ENCODE measurements around the gene ANKRD39. TPM values are rescaled to one million over a fixed set of nuclear protein-coding genes. Genes with fewer than 3 reads are reported as not detected.
A peak's percentile ranks its signal among the peaks of the same experiment; 100 is the strongest.

Gene ANKRD39
- total and polyA plus RNA-seq, 10 of the 15 experiments (the other 5 are each of a cell fraction or from before 2014, with no cell fraction given): 7.4 to 36.2 (median 23.7) TPM

DNA sequence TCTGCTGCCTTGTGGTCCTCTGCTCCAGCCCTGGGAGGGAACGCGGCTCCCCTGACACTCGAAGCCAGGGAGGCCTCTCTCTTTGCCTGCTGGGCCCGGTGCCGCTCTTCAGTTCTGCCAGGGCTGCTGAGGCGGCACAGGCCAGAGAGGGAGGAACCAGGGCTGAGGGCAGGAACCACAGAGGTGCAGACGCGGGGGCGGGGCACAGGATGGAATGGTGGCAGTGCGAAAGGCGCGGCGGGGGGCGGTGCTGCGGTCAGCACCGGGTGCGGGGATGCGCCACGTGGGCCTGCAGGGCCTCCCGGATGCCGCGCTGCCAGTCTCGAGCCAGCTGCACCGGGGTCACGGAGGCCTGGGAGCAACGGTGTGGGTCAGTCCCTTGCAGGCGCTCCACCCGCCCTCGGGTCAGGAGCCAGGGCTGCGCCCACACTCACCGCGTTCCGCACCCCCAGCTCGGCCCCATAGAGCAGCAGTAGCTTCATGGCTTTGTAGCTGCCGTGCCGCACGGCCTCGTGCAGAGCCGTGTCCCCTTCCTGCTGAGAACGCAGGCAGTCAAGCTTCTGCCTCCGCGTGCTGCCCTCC is 18.4 kb downstream of the ANKRD39 start (continued):
- TF ChIP-seq LARP7 (IDR thresholded peaks at IDR 0.05): no peak
- TF ChIP-seq YY1 (IDR thresholded peaks at IDR 0.05; ENCODE audit: low read depth, low read length): 0 out of 2 replicates have a peak, but pooled peaks have one; percentile 29
- 0 out of 2 replicates have a peak, but pooled peaks have one; percentile 21 for TF ChIP-seq MXI1 (IDR thresholded peaks at IDR 0.05; ENCODE audit: low read depth, low read length)
- peak; percentile 62 for TF ChIP-seq RUNX3 (IDR thresholded peaks at IDR 0.05; ENCODE audit: low read length)

DNA sequence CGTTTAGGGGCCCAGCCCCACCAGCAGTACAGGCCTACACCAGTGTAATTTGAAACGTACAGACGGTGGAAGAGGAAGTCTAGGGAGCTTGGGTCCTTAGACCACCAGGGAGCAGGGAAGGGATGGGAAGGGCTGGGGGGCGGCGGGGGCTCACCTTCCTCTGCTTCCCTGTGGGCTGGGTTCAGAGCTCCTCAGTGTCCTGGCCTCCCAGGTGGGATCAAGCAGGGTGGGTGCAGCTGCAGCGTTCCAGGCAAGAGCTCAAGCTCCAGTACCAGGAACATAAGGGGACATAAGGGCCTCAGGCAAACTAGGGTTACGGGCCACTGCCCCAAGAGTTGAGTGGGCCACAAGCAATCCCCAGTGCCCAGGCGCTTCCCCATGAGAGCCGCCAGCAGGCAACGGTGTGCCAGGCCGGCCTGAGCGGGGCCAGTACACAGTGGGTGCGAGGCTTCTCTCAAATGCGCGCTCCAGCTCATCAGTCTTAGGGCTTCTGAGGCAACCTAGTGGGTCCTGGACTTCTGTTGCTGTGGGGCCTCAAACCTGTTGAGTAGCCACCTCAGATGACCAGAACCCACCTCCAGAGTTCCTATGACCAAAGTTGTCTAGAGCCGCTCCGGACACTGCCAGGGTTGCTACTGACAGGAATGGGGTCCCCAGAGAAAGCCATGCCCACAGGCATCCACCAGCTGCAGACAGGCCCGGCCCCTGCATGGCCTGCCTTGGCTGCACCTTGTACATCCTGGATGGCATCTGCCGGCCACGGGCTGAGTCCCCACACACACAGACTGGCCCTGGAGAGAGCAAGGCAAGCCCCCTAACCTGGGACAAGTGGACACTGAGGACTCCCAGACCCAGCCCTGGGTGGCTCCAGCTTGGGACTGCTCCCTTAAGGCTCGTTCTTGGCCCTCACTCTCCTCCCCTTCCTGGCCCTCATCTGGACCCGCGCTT is 19.2 kb downstream of the ANKRD39 start:
- Histone ChIP-seq H3K27me3 (replicated peaks in 1 of 2; ENCODE audit: control insufficient read depth in 2 of 2, insufficient read depth in 2 of 2, low read length in 1 of 2) (no peaks in the 10 kb centered on the region), H3K36me3 (ENCODE audit: control insufficient read depth in 2 of 2, insufficient read depth in 2 of 2, low read length in 1 of 2) (peaks cover 0 to 4% of the 10 kb centered on the region in 2 experiments; a peak in 2 of 4 replicates), H4K20me1 (ENCODE audit: control insufficient read depth, insufficient read depth) (no peaks in the 10 kb centered on the region), H3K79me2 (ENCODE audit: control insufficient read depth, insufficient read depth, low read length) (no peaks in the 10 kb centered on the region), H3K4me1 (ENCODE audit: control insufficient read depth, insufficient read depth, low read length) (peaks cover 9% of the 10 kb centered on the region), H3K4me3 (no peak overlapping the region), H3K4me2 (ENCODE audit: control insufficient read depth, insufficient read depth) (no peak overlapping the region; the same call in 1 of the 2 replicates), H3K9ac (ENCODE audit: control insufficient read depth, insufficient read depth, low read length) (no peak overlapping the region), H3K9me3 (replicated peaks; ENCODE audit: control insufficient read depth, insufficient read depth, low read length) (no peaks in the 10 kb centered on the region), H2AFZ (ENCODE audit: control insufficient read depth, low read depth, low read length) (peak overlapping the region; percentile 57), H3K27ac (ENCODE audit: control insufficient read depth, insufficient read depth) (no peak overlapping the region; the same call in 1 of the 2 replicates)
- FAIRE-seq: no peak
- no peak; the same call in 2 of the 3 replicates for ATAC-seq
- BruUV-seq (replicated peaks): no TSS peak
- in situ Hi-C loops (cut with MboI): no loop called here
- WGBS (ENCODE audit: insufficient coverage, insufficient replicate concordance, low lambda C conversion rate, missing lambda C conversion rate): 81% methylated on average over 21 of the region's 23 CpGs
- POLR2A ChIA-PET: interaction anchor here (0.5 to 0.6 kb wide), 4 partner anchors 14 to 74 kb away, joined by 3 to 5 read pairs (median 4); no protein-coding TSS in a partner anchor
- intact Hi-C loops (cut with micrococcal nuclease; ENCODE audit: unreplicated experiment): no loop called here
- RAD21 ChIA-PET (ENCODE audit: unreplicated experiment): interaction anchor here (1.7 kb wide), 1 partner anchor 19 kb away, joined by 8 read pairs; the partner anchor contains the start of gene ANKRD39
- SMC1A ChIA-PET (ENCODE audit: uncharacterized antibody, unreplicated experiment): no interaction called here
- CTCF ChIA-PET: interaction anchor here (1.8 kb wide), 1 partner anchor 19 kb away, joined by 6 read pairs; the partner anchor contains the start of gene ANKRD39
- DNase-seq (ENCODE audit: low read depth, low spot score): no peak
- TF ChIP-seq SUZ12 (IDR thresholded peaks at IDR 0.05; ENCODE audit: unreplicated experiment): no peak
- no peak for TF ChIP-seq FOS (IDR thresholded peaks at IDR 0.05; ENCODE audit: borderline replicate concordance, extremely low read depth, insufficient read length)
- TF ChIP-seq SMAD5 (IDR thresholded peaks at IDR 0.05; ENCODE audit: low read depth): no peak
- TF ChIP-seq TCF3 (IDR thresholded peaks at IDR 0.05; ENCODE audit: borderline replicate concordance, insufficient read depth, low read depth, low read length): no peak
- no peak for TF ChIP-seq TBL1XR1 (IDR thresholded peaks at IDR 0.05; ENCODE audit: low read depth, low read length)
- no peak for TF ChIP-seq NRF1 (conservative IDR thresholded peaks at IDR 0.05; ENCODE audit: low read depth, low read length)
- TF ChIP-seq KLF5 (IDR thresholded peaks at IDR 0.05; ENCODE audit: partially characterized antibody): no peak
- TF ChIP-seq ZNF274 (IDR thresholded peaks at IDR 0.05; ENCODE audit: insufficient read depth, insufficient read length): no peak
- TF ChIP-seq JUNB (IDR thresholded peaks at IDR 0.05): no peak
- TF ChIP-seq CEBPB (IDR thresholded peaks at IDR 0.05; ENCODE audit: borderline replicate concordance in 1 of 2, low read depth in 2 of 2, low read length in 2 of 2): no peak
- no peak for TF ChIP-seq IRF4 (IDR thresholded peaks at IDR 0.05; ENCODE audit: low read depth, low read length)
- TF ChIP-seq, protein P1, sequence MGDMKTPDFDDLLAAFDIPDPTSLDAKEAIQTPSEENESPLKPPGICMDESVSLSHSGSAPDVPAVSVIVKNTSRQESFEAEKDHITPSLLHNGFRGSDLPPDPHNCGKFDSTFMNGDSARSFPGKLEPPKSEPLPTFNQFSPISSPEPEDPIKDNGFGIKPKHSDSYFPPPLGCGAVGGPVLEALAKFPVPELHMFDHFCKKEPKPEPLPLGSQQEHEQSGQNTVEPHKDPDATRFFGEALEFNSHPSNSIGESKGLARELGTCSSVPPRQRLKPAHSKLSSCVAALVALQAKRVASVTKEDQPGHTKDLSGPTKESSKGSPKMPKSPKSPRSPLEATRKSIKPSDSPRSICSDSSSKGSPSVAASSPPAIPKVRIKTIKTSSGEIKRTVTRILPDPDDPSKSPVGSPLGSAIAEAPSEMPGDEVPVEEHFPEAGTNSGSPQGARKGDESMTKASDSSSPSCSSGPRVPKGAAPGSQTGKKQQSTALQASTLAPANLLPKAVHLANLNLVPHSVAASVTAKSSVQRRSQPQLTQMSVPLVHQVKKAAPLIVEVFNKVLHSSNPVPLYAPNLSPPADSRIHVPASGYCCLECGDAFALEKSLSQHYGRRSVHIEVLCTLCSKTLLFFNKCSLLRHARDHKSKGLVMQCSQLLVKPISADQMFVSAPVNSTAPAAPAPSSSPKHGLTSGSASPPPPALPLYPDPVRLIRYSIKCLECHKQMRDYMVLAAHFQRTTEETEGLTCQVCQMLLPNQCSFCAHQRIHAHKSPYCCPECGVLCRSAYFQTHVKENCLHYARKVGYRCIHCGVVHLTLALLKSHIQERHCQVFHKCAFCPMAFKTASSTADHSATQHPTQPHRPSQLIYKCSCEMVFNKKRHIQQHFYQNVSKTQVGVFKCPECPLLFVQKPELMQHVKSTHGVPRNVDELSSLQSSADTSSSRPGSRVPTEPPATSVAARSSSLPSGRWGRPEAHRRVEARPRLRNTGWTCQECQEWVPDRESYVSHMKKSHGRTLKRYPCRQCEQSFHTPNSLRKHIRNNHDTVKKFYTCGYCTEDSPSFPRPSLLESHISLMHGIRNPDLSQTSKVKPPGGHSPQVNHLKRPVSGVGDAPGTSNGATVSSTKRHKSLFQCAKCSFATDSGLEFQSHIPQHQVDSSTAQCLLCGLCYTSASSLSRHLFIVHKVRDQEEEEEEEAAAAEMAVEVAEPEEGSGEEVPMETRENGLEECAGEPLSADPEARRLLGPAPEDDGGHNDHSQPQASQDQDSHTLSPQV (IDR thresholded peaks at IDR 0.05): no peak
- TF ChIP-seq SMARCA5 (IDR thresholded peaks at IDR 0.05): no peak
- no peak for TF ChIP-seq EP300 (IDR thresholded peaks at IDR 0.05; ENCODE audit: borderline replicate concordance in 1 of 2, control insufficient read depth in 1 of 2, low read depth in 2 of 2, low read length in 2 of 2)
- TF ChIP-seq RUNX3 (IDR thresholded peaks at IDR 0.05; ENCODE audit: low read length): no peak

All from GM12878 (cell line).